IMR-90 (cell line): ENCODE results near the gene CDH13. TPM values are rescaled to one million over a fixed set of nuclear protein-coding genes. Genes with fewer than 3 reads are reported as not detected.

Experiments used
- ATAC-seq: fragments of 200-7000 bp; cut with Tn5 transposase; 2 replicates; pipeline ENCODE4 v1.9.1; 2020; ENCODE audit warnings: low read depth, mild to moderate bottlenecking, moderate library complexity
- BruUV-seq: library from RNA; stranded (reverse); fragments of 400-500 nt; replicated peaks from 2 replicates; lab custom pipeline; 2021; lab: Mats Ljungman, UMichigan
- CTCF ChIA-PET: fragments of 300-600 bp; formaldehyde crosslinking; extraction: SDS; loops from one replicate; lab custom pipeline; 2021; ENCODE audit warnings: antibody characterized with exemption; lab: Yijun Ruan, JAX
- POLR2A ChIA-PET: fragments of 300-600 bp; sonication (Branson Sonifier 250); formaldehyde crosslinking; loops from one replicate; lab custom pipeline; 2022; ENCODE audit warnings: antibody characterized with exemption; ENCODE audit not compliant: unreplicated experiment; lab: Charles Lee
- DNase-seq: peaks from one replicate; pipeline ENCODE4 v3.0.0; 2013
- H2AFZ ChIP-seq: replicated peaks from 2 replicates; pipeline ENCODE3; 2013; ENCODE audit warnings: low read length, mild to moderate bottlenecking; ENCODE audit not compliant: poor library complexity
- H2AK5ac ChIP-seq: 2 replicates; pipeline ENCODE4 v1.6.1; 2013; ENCODE audit warnings: low read depth, low read length, inconsistent platforms
- H2AK9ac ChIP-seq: replicated peaks from 2 replicates; pipeline ENCODE3; 2013; ENCODE audit warnings: mild to moderate bottlenecking, low read depth, low read length, moderate library complexity; ENCODE audit not compliant: poor library complexity
- H2BK120ac ChIP-seq: 2 replicates; pipeline ENCODE4 v1.6.1; 2013; ENCODE audit warnings: low read depth, low read length, inconsistent platforms
- H2BK15ac ChIP-seq: 3 replicates; pipeline ENCODE4 v1.6.1; 2013; ENCODE audit warnings: low read depth, low read length, inconsistent platforms
- H2BK20ac ChIP-seq: 2 replicates; pipeline ENCODE4 v1.6.1; 2013; ENCODE audit warnings: low read depth, mild to moderate bottlenecking, inconsistent platforms, low read length, moderate library complexity
- H2BK5ac ChIP-seq: 2 replicates; pipeline ENCODE4 v1.6.1; 2013; ENCODE audit warnings: mild to moderate bottlenecking, low read depth, low read length, inconsistent platforms; ENCODE audit not compliant: poor library complexity, severe bottlenecking
- H3K14ac ChIP-seq: replicated peaks from 2 replicates; pipeline ENCODE4 v1.6.1; 2013; ENCODE audit warnings: low read depth, low read length, inconsistent platforms
- H3K18ac ChIP-seq: 2 replicates; pipeline ENCODE4 v1.6.1; 2013; ENCODE audit warnings: low read depth, low read length, control low read depth
- H3K23ac ChIP-seq: 2 replicates; pipeline ENCODE4 v1.6.1; 2013; ENCODE audit warnings: low read depth, low read length, inconsistent platforms
- H3K27ac ChIP-seq: 2 replicates; pipeline ENCODE4 v1.5.1; 2013; ENCODE audit warnings: mild to moderate bottlenecking, control low read depth, low read length; ENCODE audit not compliant: insufficient read depth
- H3K27me3 ChIP-seq: 2 replicates; pipeline ENCODE4 v1.6.1; 2013; ENCODE audit warnings: low read length; ENCODE audit not compliant: control insufficient read depth, insufficient read depth
- H3K36me3 ChIP-seq: 2 replicates; pipeline ENCODE4 v1.6.1; 2013; ENCODE audit warnings: low read length, mixed read lengths; ENCODE audit not compliant: control insufficient read depth, insufficient read depth
- H3K4ac ChIP-seq: 2 replicates; pipeline ENCODE4 v1.6.1; 2013; ENCODE audit warnings: low read depth, low read length, inconsistent platforms
- H3K4me1 ChIP-seq: 2 replicates; pipeline ENCODE4 v1.6.1; 2013; ENCODE audit warnings: low read length, mixed read lengths; ENCODE audit not compliant: control insufficient read depth, insufficient read depth
- H3K4me2 ChIP-seq: 2 replicates; pipeline ENCODE4 v1.6.1; 2013; ENCODE audit warnings: low read depth, mild to moderate bottlenecking, control low read depth, low read length, moderate library complexity
- H3K4me3 ChIP-seq: 2 replicates; pipeline ENCODE4 v1.5.1; 2013; ENCODE audit warnings: low read depth, mild to moderate bottlenecking, control low read depth, low read length, moderate library complexity; ENCODE audit not compliant: insufficient read depth
- H3K56ac ChIP-seq: 2 replicates; pipeline ENCODE4 v1.6.1; 2013; ENCODE audit warnings: low read length, inconsistent platforms; ENCODE audit not compliant: insufficient read depth; ENCODE audit errors: extremely low read depth
- H3K79me1 ChIP-seq, 2 experiments: 2 replicates each; pipeline ENCODE4 v1.6.1; 2013; ENCODE audit warnings: low read length in 2 of 2, inconsistent platforms in 1 of 2, low read depth in 1 of 2
- H3K9ac ChIP-seq: 2 replicates; pipeline ENCODE4 v1.6.1; 2013; ENCODE audit warnings: low read depth, low read length, control low read depth
- H3K9me1 ChIP-seq: 2 replicates; pipeline ENCODE4 v1.6.1; 2013; ENCODE audit warnings: low read length, inconsistent platforms; ENCODE audit not compliant: insufficient read depth
- H3K9me3 ChIP-seq: 2 replicates; pipeline ENCODE4 v1.6.1; 2013; ENCODE audit warnings: low read length; ENCODE audit not compliant: control insufficient read depth, insufficient read depth
- H4K20me1 ChIP-seq: 2 replicates; pipeline ENCODE4 v1.6.1; 2013; ENCODE audit warnings: low read length, inconsistent platforms; ENCODE audit not compliant: insufficient read depth
- H4K5ac ChIP-seq: 2 replicates; pipeline ENCODE4 v1.6.1; 2013; ENCODE audit warnings: mild to moderate bottlenecking, low read depth, low read length, control low read depth
- H4K8ac ChIP-seq, 2 experiments: 2 replicates each; pipeline ENCODE4 v1.6.1; 2013; ENCODE audit warnings: low read depth in 2 of 2, low read length in 2 of 2, control low read depth in 1 of 2, inconsistent platforms in 1 of 2
- H4K91ac ChIP-seq: 2 replicates; pipeline ENCODE4 v1.6.1; 2013; ENCODE audit warnings: low read depth, low read length, inconsistent platforms; ENCODE audit not compliant: insufficient read depth
- BHLHE40 ChIP-seq: fragments of 150-350 bp; IDR thresholded peaks from 2 replicates; pipeline ENCODE4 v1.6.1; 2016; ENCODE audit warnings: mild to moderate bottlenecking, low read depth, low read length
- CEBPB ChIP-seq: IDR thresholded peaks from 2 replicates; pipeline ENCODE4 v1.6.1; 2012; ENCODE audit warnings: low read depth, low read length, improper control_type of control experiment
- CHD1 ChIP-seq: IDR thresholded peaks from 2 replicates; pipeline ENCODE4 v1.6.1; 2012; ENCODE audit warnings: low read depth, low read length, improper control_type of control experiment
- CTCF ChIP-seq: conservative IDR thresholded peaks from 2 replicates; pipeline ENCODE4 v1.5.1; 2012; ENCODE audit warnings: mild to moderate bottlenecking, low read depth, low read length, improper control_type of control experiment
- ELK1 ChIP-seq: fragments of 150-350 bp; IDR thresholded peaks from 2 replicates; pipeline ENCODE4 v1.6.1; 2016; ENCODE audit warnings: low read depth, mild to moderate bottlenecking, low read length, moderate library complexity, borderline replicate concordance
- FOS ChIP-seq: fragments of 150-350 bp; IDR thresholded peaks from 2 replicates; pipeline ENCODE4 v1.6.1; 2016; ENCODE audit warnings: low read depth, low read length
- MAFK ChIP-seq: IDR thresholded peaks from 2 replicates; pipeline ENCODE4 v1.6.1; 2012; ENCODE audit warnings: low read depth, low read length, improper control_type of control experiment
- MAZ ChIP-seq: IDR thresholded peaks from 2 replicates; pipeline ENCODE4 v1.6.1; 2012; ENCODE audit warnings: low read depth, mild to moderate bottlenecking, low read length, improper control_type of control experiment, moderate library complexity, borderline replicate concordance
- MXI1 ChIP-seq: IDR thresholded peaks from 2 replicates; pipeline ENCODE4 v1.6.1; 2012; ENCODE audit warnings: low read depth, mild to moderate bottlenecking, low read length, moderate library complexity, borderline replicate concordance
- NFE2L2 ChIP-seq: fragments of 150-350 bp; IDR thresholded peaks from 2 replicates; pipeline ENCODE4 v1.6.1; 2016; ENCODE audit warnings: low read depth, mild to moderate bottlenecking, low read length
- POLR2A ChIP-seq: IDR thresholded peaks from 2 replicates; pipeline ENCODE4 v1.6.1; 2012; ENCODE audit warnings: mild to moderate bottlenecking, low read depth, low read length
- RAD21 ChIP-seq: IDR thresholded peaks from 2 replicates; pipeline ENCODE4 v1.6.1; 2012; ENCODE audit warnings: low read length, improper control_type of control experiment
- RCOR1 ChIP-seq: IDR thresholded peaks from 2 replicates; pipeline ENCODE4 v1.6.1; 2012; ENCODE audit warnings: mild to moderate bottlenecking, low read length, improper control_type of control experiment; ENCODE audit not compliant: insufficient replicate concordance
- RFX5 ChIP-seq: IDR thresholded peaks from 2 replicates; pipeline ENCODE4 v1.8.0; 2012; ENCODE audit warnings: low read depth, mild to moderate bottlenecking, low read length, moderate library complexity
- SMC3 ChIP-seq: fragments of 150-350 bp; IDR thresholded peaks from 2 replicates; pipeline ENCODE4 v1.6.1; 2016; ENCODE audit warnings: low read depth, mild to moderate bottlenecking, antibody characterized with exemption, low read length, moderate library complexity
- USF2 ChIP-seq: fragments of 150-350 bp; IDR thresholded peaks from 2 replicates; pipeline ENCODE4 v1.6.1; 2017; ENCODE audit warnings: mild to moderate bottlenecking, antibody characterized with exemption, low read length, low read depth
- WGBS, 2 experiments: methylation state at CpG; one replicate each; pipeline versions ENCODE4 v1.1.5 to v1.1.7; 2013; ENCODE audit warnings: missing lambda C conversion rate in 2 of 2; ENCODE audit not compliant: insufficient read length in 1 of 2; ENCODE audit errors: extremely low coverage in 2 of 2; 5-methylcytosine and 5-hydroxymethylcytosine counted together
- dilution Hi-C: fragments of 300-500 bp; cut with HindIII; formaldehyde crosslinking; loops from one replicate; pipeline ENCODE4 v1.14.3; 2018; ENCODE audit warnings: low sequenced_read_pairs; ENCODE audit not compliant: unreplicated experiment
- in situ Hi-C: fragments of 300-500 bp; cut with MboI; formaldehyde crosslinking; loops from 3 replicates; pipeline ENCODE4 v1.14.3; 2019; ENCODE audit warnings: low sequenced_read_pairs, inconsistent platforms, mixed read lengths
- intact Hi-C: fragments of 100-400 bp; cut with micrococcal nuclease; formaldehyde crosslinking; loops from 2 replicates; pipeline ENCODE4 v1.10.0; 2022
- polyA plus RNA-seq, 3 experiments: library from polyadenylated mRNA; depleted of rRNA; stranded (reverse); fragments of >200 nt; gene quantifications; 2 replicates each; pipeline ENCODE4 v1.2.3, GENCODE V29; 2012; ENCODE audit warnings: low replicate concordance in 1 of 3
- total RNA-seq: library from RNA; depleted of rRNA; stranded (reverse); fragments of >200 nt; gene quantifications from 2 replicates; pipeline ENCODE4 v1.2.3, GENCODE V29; 2012

The CDH13 gene
- total and polyA plus RNA-seq, 2 of the 4 experiments (the other 2 are of a cell fraction), result 61.6 to 74.7 TPM

GRCh38 chr16:83776944-83777343, 1150.2 kb downstream of the CDH13 start:
- Histone ChIP-seq H2AK5ac (no peak overlapping the region), H4K91ac (no peak overlapping the region), H4K20me1 (no peaks in the 10 kb centered on the region), H4K8ac (no peak overlapping the region), H3K9ac (no peak overlapping the region), H3K14ac (no peak overlapping the region), H3K18ac (no peak overlapping the region), H3K56ac (no peak overlapping the region), H3K4me3 (no peak overlapping the region), H2AFZ (no peak overlapping the region), H3K4ac (no peak overlapping the region), H4K5ac (no peak overlapping the region), H2BK120ac (no peak overlapping the region), H3K9me1 (0 out of 2 replicates have a peak, but pooled peaks cover 2% of the 10 kb centered on the region), H2BK20ac (no peak overlapping the region), H3K9me3 (no peaks in the 10 kb centered on the region), H3K27ac (no peak overlapping the region), H2BK15ac (no peak overlapping the region), H3K36me3 (no peaks in the 10 kb centered on the region), H2AK9ac (no peak overlapping the region), H3K4me2 (no peak overlapping the region), H3K4me1 (no peaks in the 10 kb centered on the region), H3K27me3 (no peaks in the 10 kb centered on the region), H2BK5ac (no peak overlapping the region), H3K79me1 (no peaks in the 10 kb centered on the region), H3K23ac (no peak overlapping the region)
- no peak for TF ChIP-seq RAD21
- no peak for TF ChIP-seq BHLHE40
- TF ChIP-seq CEBPB, result no peak
- TF ChIP-seq MAFK, result no peak
- no peak for TF ChIP-seq FOS
- no peak for TF ChIP-seq ELK1
- TF ChIP-seq MAZ, result no peak
- no peak for TF ChIP-seq RCOR1
- no peak for TF ChIP-seq NFE2L2
- TF ChIP-seq CTCF, result no peak
- TF ChIP-seq RFX5, result no peak
- no peak for TF ChIP-seq POLR2A
- TF ChIP-seq MXI1, result no peak
- no peak for TF ChIP-seq USF2
- no peak for TF ChIP-seq CHD1
- TF ChIP-seq SMC3, result no peak
- BruUV-seq, result no TSS peak
- in situ Hi-C loops (no loop called here), dilution Hi-C loops (no loop called here), intact Hi-C loops (no loop called here)
- ATAC-seq, result no peak
- POLR2A ChIA-PET, result no interaction called here
- CTCF ChIA-PET, result no interaction called here
- 79% methylated on average over 9 of the region's 9 CpGs; no CpG with 5 or more reads in 1 of the 2 experiments for WGBS, 2 experiments
- no peak for DNase-seq
